NCI-H1694 (cell line): Measurements from ENCODE around the gene PLCL1.
"Not testable (repeated sequence)": the region's sequence is repeated elsewhere in the genome, so short reads cannot be mapped to it uniquely, and the experiment has no call there.

Source experiments
- DNase-seq: peaks from one replicate; lab custom pipeline; 2025; lab: John Stamatoyannopoulos, UW

PLCL1 gene

GRCh38 chr2:198186257-198186656 lies 381.9 kb downstream of the PLCL1 start:
- DNase-seq = no peak

DNA sequence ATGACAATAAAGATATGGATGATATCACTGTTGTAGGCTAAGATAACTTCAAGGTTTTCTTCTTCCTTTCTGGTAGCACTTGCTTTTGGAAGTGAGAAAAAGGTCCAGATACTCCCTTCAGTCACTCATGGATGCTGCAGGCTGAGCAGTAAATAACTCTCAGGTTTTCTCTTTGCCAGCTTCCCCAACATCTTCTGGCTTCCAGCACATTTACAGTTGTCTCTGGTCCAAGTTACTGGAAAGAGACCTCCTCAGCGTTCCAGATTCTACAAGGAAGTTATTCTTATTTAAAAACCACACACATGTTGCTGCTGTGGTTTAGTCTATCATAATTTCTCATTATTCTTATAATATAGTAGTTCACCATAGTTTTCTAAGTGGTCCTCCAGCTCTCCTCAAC lies 383.4 kb downstream of the PLCL1 start:
- DNase-seq = no peak

- DNase-seq = no peak
Measured at GRCh38 chr2:198188982-198189381, 384.6 kb downstream of the PLCL1 start.

- no peak for DNase-seq
Measured at GRCh38 chr2:198191651-198192050, 387.3 kb downstream of the PLCL1 start.

- DNase-seq = not testable (repeated sequence)
Measured at GRCh38 chr2:198196556-198196955, 392.2 kb downstream of the PLCL1 start.
